Keratinocyte (primary cell): Measurements from ENCODE around the gene CDK14.

Source experiments
- CTCF ChIP-seq, 3 experiments: IDR thresholded peaks in 1 of 3; conservative IDR thresholded peaks in 1 of 3; optimal IDR thresholded peaks in 1 of 3; 2 replicates in 2 of 3; 3 replicates in 1 of 3; pipeline versions ENCODE3 to v1.5.1; 2011; ENCODE audit warnings: low read length in 3 of 3, mild to moderate bottlenecking in 3 of 3, moderate library complexity in 2 of 3, control low read depth in 1 of 3, inconsistent platforms in 1 of 3; ENCODE audit not compliant: insufficient read depth in 2 of 3; ENCODE audit errors: extremely low read depth in 1 of 3
- EZH2 ChIP-seq: IDR thresholded peaks from one replicate; pipeline ENCODE4 v1.6.1; 2012; ENCODE audit warnings: inconsistent platforms, mild to moderate bottlenecking, low read length, moderate library complexity

- TF ChIP-seq CTCF (optimal IDR thresholded peaks at IDR 0.05 in 1 of 3, IDR thresholded peaks at IDR 0.05 in 1 of 3, conservative IDR thresholded peaks at IDR 0.05 in 1 of 3; ENCODE audit: extremely low read depth in 1 of 3, insufficient read depth in 2 of 3, low read length in 3 of 3) (no peak), EZH2 (no peak)
Measured at GRCh38 chr7:90721869-90722431, 125.8 kb downstream of the CDK14 start.
